GM21528 (cell line): ENCODE data around the gene BRINP2.

Experiments
- ATAC-seq: cut with Tn5 transposase; IDR thresholded peaks from one replicate; pipeline ENCODE4 v1.9.1; 2021; ENCODE audit warnings: mild to moderate bottlenecking, moderate library complexity; ENCODE audit not compliant: unreplicated experiment, low FRiP score

The BRINP2 gene

DNA sequence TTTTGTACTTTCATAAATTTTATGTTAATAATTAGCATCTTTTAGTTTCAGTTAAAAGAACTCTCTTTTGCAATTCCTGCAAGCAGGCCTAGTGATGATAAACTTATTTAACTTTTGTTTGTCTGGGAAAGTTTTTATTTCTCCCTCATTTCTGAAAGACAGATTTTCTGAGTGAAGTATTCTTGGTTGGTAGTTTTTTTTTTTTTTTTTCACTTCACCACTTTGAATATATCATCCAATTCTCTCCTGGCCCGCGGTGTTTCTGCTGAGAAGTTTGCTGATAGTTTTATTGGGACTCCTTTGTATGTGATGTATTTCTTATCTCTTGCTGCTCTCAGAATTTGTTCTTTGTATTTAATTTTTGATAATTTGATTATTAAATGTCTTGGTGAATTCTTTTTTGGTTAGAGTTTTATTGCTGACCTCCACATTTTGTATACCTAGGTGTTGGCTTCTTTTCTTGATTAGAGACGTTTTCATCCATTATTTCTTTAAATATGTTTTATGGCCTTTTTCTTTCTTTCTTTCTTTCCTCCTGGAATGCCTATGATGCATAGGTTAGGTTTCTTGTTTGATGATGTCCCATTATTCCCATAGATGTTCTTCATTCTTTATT is 45.9 kb downstream of the BRINP2 start:
- ATAC-seq = no peak

DNA sequence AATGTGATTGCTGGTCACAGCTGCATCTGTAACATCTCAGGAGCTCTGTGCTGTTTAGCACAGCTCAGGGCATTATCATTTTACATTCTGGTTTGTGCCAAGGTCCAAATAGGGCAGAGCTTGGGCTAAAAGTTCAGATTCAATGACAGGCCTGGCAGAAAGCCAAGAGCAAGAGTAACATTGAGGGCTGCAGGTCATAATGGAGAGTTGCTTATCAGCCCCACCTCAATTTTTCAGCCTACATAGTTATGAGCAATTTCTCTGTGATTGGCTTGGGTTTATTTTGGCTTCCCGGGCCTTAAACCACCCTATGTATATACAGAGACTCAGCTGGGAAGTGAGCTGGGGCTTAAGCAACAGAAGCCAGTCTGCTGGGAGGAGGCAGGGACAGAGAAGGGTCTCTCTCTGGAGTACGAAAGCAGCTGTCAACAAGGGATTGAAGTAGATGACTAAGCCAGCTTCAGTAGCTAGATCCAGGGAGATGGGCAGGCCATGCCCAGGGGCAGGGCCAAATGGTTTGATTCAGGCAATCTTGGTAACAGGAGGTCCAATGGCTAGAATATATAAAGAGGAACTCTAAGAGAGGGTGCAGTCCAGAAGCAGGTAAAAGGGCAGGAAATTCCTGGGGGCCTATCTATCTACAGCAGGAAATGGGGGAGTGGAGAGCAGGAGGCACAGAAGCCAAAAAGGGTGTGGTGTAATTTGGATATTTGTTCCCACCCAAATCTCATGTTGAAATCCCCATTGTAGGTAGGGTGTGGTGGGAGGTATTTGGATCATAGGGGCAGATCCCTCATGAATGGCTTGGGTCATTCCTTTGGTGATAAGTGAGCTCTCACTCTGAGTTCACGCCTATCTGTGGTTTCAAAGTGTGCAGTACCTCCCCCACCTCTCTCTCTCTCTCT is 49.0 kb downstream of the BRINP2 start:
- ATAC-seq = no peak

DNA sequence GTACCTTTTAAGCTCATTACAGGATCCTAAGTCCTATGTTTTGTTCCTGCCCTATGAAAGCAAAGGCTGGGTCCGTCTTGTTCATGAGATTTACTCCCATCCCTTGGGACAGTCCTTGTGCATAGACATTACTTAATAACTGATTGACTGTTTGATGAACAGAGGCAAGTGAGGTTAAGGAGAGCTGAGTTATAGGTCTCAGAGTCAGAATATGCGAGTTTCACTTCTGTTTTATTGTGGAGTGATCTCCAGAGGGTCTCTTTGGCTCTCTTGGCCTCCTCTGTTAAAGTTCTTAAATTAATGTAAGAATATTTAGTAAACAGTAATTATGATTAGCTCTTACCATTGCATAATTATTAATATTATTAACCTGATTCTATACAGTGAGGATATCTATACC is 52.6 kb downstream of the BRINP2 start:
- ATAC-seq = no peak

DNA sequence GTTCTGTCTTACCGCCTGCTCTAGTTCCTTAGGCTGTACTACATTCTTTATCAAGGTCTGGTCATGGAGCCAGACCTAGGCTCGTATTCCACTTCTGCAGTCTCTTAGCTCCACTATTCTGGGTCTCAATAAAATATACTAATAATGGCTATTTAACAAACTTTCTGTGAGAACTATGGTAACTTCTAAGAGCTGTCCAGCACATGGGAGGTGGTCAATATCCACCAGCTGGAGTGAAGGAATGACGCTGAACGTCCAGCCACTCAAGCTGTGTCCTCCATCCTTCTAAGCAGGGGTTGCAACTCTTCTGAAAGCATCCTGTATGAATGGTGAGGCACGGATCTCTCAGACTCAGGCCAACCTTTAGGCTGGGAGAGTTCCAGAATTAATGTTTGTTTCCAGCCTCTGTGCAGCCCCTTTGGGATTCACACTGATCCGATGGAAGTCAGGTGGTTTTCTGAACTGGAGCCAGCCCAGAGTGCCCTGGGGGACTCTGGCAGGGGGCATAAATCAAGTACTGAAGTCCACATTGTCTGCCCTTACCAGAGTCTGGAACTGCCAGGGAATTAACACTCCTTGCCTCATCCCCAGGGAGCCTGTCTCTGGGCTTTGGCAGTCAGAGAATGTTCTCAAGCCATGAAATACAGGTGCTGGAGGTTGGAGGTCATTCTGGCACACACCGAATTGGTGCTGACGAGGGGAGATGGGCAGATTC is 57.4 kb downstream of the BRINP2 start:
- ATAC-seq = no peak

DNA sequence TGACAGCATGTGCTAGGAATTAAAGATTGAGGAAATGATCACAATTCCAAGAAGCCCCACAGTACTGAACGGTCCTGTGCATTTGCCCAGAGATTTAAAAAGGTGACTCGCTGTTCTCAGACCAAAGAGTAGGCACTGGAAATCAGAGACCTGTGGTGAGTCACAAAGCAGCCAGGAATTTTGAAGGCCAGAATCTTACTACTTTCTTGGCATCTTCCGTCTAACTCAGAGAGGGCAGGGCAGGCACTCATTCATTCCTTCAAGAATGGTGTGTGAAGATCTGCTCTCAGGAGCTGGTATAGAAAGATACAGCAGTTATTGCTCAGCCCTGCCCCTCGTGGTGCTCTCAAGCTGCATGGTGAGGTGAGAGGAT is 57.9 kb downstream of the BRINP2 start:
- no peak for ATAC-seq

DNA sequence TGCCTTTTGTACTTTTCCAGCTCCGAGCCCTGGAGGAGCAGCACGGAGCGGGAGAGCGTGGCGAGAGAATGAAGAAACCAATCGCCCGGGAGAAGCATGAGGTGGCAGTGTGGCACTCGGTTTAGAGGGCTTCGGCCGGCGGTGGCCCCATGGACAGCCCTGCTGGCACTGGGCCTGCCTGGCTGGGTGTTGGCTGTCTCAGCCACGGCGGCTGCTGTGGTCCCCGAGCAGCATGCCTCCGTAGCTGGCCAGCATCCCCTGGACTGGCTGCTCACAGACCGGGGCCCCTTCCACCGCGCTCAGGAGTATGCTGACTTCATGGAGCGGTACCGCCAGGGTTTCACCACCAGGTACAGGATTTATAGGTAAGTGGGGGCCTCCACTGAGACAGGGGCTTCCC is 59.0 kb downstream of the BRINP2 start:
- no peak for ATAC-seq

DNA sequence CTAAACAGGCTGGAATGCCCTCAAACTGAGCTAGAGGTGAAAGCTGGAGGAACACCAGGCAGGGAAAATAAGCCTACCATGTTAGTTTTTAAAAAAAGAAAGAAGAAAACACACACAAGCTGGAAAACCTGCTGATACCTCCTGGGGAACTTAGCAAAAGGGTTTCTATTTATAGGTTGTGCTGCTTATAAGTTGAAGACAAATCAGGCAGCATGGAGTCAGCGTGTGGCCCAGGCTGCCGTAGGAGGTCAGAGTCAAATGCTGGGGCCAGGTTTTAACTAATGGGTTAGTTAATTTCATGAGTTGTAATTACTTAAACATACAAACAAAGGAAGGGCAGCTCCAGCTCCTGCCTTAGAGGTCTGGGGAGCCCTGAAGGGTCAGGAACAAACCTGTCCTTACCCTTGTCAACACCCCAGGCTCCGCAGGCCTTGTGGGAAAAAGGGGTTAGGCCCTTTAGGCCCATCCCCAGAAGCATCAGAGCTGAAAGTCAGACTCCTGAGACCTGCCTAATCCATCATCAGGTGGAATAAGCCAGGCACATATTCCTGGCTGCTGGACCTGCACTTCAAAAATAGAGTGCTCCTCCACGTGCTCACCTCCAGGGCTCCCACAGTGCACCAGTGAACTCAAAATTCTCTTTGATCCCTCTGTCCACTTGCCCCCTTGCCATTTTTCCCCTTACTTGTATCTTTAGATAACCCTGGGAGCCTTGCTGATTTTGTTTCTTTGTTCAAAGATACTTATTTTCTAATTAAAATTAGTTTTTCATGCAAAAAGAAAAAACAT is 59.7 kb downstream of the BRINP2 start:
- ATAC-seq = no peak

DNA sequence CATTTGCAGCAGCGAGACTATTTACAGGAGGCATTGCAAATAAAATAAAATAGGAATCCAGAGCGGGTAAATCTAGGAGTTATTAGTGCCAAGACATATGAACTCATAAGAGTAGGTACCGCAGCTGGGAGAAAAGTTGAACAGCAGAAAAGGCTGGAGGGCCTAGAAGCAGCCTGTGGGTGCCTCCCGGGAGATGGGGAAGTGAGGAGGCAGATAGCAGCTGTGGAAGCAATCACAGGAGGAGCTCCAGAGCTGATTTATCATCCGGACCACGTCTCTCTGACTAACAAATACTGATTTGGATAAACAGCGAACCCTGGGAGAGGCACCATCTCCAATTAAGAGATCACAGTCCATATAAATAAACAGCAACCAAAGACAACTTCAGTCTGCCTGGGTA is 64.6 kb downstream of the BRINP2 start:
- no peak for ATAC-seq

DNA sequence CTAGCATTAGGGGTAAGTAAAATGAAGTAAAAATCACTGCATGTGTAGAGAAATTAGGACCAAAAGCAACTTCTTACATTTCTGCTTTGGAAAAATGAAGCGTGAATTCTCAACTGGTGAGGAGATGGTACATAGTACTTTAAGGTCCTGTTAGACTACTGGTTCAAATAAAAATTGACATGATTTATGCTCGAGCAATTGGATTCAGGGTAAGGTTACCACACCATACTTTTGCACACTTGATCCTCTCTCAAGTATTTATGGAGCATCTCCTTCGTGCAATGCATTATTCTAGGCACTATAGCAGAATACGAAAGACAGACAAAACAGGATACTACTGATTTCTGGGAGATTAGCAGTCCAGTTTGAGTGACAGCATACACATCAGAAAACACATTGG is 66.2 kb downstream of the BRINP2 start:
- no peak for ATAC-seq

DNA sequence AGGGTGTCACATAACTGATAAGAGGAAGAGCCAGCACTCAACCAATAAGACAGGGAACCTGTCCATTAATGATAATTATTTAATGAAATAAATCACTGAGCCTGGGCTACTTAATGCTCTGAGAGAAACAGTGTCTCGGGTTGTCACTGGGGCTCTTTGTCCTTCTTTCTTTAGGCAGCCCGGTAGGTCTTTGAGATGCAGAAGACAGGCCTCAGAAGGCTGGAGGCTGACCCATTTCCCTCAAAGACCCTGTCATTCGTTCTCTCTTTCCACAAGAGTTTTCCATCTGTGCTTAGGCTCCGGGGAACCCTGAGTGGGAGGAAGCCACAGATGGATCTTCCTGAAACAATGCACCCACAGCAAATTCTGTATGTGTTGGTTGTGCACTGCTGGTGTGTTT is 68.2 kb downstream of the BRINP2 start:
- no peak for ATAC-seq

DNA sequence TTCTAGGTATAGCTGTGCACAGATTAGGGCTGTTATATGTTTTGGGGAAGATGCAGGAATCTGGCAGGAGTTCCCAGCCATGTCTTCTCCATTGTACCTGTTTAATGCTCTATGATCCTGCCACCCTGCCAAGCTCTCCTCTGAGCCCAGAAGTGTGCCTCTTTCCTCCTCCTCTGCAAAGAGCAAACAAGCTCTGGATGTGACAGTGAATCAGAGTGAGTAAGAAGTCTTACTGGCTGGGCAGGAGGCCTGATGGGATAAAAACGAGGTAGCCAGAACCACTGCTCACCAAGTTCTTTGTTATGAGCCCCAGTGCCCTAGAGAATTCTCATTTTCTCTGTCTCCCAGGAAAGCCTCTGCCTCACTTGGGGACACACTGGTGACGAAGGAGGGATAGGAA is 69.0 kb downstream of the BRINP2 start:
- ATAC-seq = no peak

DNA sequence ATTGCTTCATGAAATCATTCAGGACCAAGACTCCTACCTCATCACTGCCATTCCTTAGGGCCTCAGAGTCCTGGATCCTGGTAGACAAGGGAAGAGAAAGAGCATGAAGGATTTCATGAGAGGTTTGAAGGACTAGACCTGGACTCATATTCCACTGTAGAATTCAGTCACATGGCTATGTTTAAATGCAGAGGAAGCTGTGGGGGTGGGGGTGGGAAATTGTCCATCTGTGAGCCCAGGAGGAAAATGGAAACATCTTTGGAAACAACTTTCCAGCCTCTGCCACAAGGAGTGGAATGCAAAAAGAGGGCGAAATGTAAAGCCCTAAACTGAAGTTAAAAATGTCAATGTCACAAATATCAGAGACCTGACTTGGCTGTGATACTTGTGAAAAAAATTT is 73.0 kb downstream of the BRINP2 start:
- ATAC-seq = no peak

DNA sequence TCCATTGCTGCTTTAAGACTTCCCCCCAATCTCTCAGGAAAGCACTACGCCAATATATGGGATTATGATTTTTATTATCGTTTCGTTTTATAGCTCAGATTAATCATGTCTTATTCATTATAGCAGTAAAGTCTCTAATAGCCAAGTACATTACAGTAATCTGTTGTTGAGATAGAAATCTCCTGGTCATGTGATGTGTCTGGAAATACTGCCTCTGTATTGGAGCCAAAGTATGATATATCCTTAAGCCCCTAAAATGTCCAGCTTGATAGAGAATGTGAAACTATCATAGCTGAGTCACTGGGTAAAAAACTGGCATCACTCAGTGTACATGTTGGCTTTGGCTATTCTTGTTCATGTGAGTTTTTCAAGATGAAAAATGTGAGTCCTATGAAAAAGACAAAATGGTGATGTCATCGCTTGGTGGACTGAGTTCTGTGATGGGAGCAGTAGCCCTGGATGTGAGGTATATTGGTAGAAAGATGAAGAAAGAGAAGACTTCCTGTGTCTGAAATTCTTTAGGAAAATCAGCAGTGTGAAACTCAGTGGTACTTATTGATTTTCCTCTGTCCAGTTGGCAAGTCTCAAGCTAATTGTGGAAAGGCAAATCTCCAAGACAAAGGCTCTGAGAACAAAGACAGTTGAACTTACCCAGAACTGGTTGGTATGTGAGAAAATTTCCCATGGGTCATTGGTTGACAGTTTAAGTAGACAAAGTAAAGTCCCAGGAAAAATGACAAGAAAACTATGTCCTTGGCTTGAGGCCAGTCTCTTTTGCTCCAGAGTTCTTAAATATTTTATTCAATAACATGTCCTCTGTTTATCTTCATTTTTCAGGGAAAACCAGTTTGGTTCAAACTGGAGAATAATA is 76.2 kb downstream of the BRINP2 start:
- no peak for ATAC-seq

DNA sequence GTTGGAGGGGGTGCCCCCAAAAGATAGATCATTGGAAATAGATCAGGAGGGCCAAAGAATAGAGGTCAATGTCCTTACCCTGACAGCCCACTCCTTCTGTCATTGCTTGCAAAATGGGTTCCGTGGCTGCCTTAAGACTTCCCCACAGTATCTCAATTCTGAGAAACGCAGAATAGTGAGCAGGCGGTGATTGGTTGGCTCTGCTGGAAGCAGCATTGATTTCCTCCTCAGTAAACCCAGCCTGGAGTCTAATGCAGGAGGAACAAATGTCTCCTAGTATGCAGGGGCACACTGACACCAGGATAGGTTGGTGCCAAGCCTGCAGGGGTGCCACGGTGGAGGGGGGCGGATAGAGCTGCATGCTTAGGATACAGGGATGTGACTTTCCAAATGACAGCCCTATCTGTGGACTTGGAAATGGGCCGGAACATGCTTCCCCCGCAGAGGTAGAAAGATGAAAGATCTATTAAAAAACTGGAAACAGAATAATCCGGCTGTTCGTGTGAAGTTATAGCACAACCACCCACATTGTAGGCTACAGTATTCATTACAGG is 76.9 kb downstream of the BRINP2 start:
- ATAC-seq = no peak

DNA sequence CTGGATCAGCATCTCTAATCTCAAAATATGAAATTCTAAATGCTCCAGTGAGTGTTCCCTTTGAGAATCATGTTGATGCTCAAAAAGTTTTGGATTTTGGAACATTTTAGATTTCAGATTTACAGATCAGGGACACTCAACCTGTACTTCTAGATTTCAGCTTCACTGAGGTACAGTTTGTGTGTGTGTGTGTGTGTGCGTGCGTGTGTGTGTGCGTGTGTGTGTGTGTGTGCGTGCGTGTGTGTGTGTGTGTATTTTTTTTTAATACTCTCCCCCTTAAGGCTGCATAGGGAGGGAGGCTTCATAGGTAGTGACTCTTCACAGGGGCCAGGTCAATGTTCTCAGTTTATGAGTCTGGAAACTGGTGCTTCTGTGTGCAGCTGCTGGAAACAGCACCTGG is 77.5 kb downstream of the BRINP2 start:
- ATAC-seq = no peak

DNA sequence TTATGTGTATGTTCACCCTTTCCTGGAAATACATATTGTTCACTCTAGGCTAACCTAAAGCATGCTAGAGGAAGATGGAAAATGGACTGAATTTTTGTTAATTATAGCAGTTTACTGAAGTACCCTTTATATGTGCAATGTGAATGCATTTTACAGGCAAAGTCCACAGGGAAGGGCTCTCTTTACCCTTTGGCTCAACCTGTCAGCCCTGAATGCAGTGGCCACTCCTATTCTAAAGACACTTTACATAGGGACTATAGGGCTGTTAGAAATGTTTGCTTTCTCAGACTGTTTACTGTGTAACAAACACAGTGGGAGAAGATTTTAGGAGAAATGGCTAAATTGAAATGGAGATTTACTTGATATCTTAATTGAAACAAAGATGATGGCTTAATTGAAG is 78.5 kb downstream of the BRINP2 start:
- no peak for ATAC-seq

DNA sequence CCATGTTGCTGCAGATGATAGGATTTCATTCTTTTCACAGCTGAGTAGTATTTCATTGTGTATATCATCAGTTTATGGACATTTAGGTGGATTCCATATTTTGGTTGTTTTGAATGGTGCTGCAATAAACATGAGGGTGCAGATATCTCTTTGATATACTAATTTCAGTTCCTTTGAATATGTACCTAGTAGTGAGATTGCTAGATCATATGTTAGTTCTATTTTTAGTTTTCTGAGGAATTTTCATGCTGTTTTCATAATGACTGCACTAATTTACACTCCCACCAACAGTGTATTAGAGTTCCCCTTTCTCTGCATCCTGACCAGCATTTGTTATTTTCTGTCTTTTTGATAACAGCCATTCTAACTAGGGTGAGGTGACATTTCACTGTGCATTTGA is 82.1 kb downstream of the BRINP2 start:
- ATAC-seq = no peak

DNA sequence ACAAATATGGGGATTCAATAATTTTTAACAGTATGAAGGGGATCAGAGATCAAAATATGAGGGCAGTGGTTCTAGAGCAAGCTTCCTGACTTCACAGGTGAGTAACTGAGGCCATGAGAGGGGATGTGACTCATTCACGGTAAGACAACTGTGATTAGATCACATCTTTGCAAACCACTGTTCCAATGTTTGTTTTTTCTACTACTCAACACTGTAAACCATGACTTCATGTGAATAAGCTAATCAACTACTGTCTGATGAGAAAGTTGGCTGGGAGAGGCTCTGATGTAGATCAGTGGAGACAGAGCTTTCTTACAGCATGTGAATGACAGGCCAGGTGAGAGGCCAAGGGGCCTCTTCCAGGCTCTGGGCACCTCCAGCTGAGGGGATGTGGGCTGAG is 84.7 kb downstream of the BRINP2 start:
- no peak for ATAC-seq
